Measurements from ENCODE around the gene IREB2. TPM values are rescaled to one million over a fixed set of nuclear protein-coding genes. Genes with fewer than 3 reads are reported as not detected.

The IREB2 gene
- total RNA-seq, 1 donor from 2014 or later = 76.9 TPM

- Mint-ChIP-seq H3K9me3 (no peaks in the 10 kb centered on the region), H3K4me3 (no peak overlapping the region), H3K27ac (peak overlapping the region; percentile 36), H3K27me3 (peaks cover 10% of the 10 kb centered on the region), H3K36me3 (no peaks in the 10 kb centered on the region), H3K4me1 (ENCODE audit: unreplicated experiment) (peaks cover 30% of the 10 kb centered on the region)
- TF ChIP-seq CTCF (conservative IDR thresholded peaks at IDR 0.05) = no peak
- no peak for DNase-seq (ENCODE audit: extremely low spot score, unreplicated experiment)
Observed at GRCh38 chr15:78407608-78408354, 30.2 kb upstream of the IREB2 start.

- no peak for DNase-seq (ENCODE audit: extremely low spot score, unreplicated experiment)
- H3K36me3 Mint-ChIP-seq = no peaks in the 10 kb centered on the region
- TF ChIP-seq CTCF (conservative IDR thresholded peaks at IDR 0.05) = no peak
- no peaks in the 10 kb centered on the region for H3K9me3 Mint-ChIP-seq
- peaks cover 10% of the 10 kb centered on the region for H3K27me3 Mint-ChIP-seq
- H3K4me1 Mint-ChIP-seq (ENCODE audit: unreplicated experiment) = peaks cover 30% of the 10 kb centered on the region
- H3K4me3 Mint-ChIP-seq = no peak overlapping the region
- peak overlapping the region; percentile 36 for H3K27ac Mint-ChIP-seq
Observed at GRCh38 chr15:78408355-78408640, 29.7 kb upstream of the IREB2 start.

- no peaks in the 10 kb centered on the region for H3K36me3 Mint-ChIP-seq
- peaks cover 10% of the 10 kb centered on the region for H3K27me3 Mint-ChIP-seq
Observed at GRCh38 chr15:78408961-78409360, 29.1 kb upstream of the IREB2 start.

GRCh38 chr15:78411061-78411460, 27.0 kb upstream of the IREB2 start:
- TF ChIP-seq CTCF (conservative IDR thresholded peaks at IDR 0.05) = no peak
- no peak for DNase-seq (ENCODE audit: extremely low spot score, unreplicated experiment)
- Mint-ChIP-seq H3K4me3 (peak overlapping the region; percentile 40), H3K36me3 (no peaks in the 10 kb centered on the region), H3K27ac (peak overlapping the region; percentile 54), H3K27me3 (peaks cover 10% of the 10 kb centered on the region), H3K9me3 (no peaks in the 10 kb centered on the region), H3K4me1 (ENCODE audit: unreplicated experiment) (peaks cover 43% of the 10 kb centered on the region)

More at GRCh38 chr15:78408961-78409360, 29.1 kb upstream of the IREB2 start:
- Mint-ChIP-seq H3K4me3 (no peak overlapping the region), H3K4me1 (ENCODE audit: unreplicated experiment) (peaks cover 30% of the 10 kb centered on the region), H3K27ac (peak overlapping the region; percentile 36), H3K9me3 (no peaks in the 10 kb centered on the region)
- no peak for DNase-seq (ENCODE audit: extremely low spot score, unreplicated experiment)
- TF ChIP-seq CTCF (conservative IDR thresholded peaks at IDR 0.05) = no peak

GRCh38 chr15:78414621-78415250, 23.3 kb upstream of the IREB2 start:
- Mint-ChIP-seq H3K27me3 (peaks cover 4% of the 10 kb centered on the region), H3K27ac (no peak overlapping the region), H3K4me1 (ENCODE audit: unreplicated experiment) (peaks cover 49% of the 10 kb centered on the region), H3K9me3 (peaks cover 4% of the 10 kb centered on the region), H3K4me3 (no peak overlapping the region), H3K36me3 (no peaks in the 10 kb centered on the region)
- TF ChIP-seq CTCF (conservative IDR thresholded peaks at IDR 0.05) = no peak
- DNase-seq (ENCODE audit: extremely low spot score, unreplicated experiment) = no peak

Measured in type B pancreatic cell (in vitro differentiated cells).